ENCODE data around the gene TAMALIN.

DNA sequence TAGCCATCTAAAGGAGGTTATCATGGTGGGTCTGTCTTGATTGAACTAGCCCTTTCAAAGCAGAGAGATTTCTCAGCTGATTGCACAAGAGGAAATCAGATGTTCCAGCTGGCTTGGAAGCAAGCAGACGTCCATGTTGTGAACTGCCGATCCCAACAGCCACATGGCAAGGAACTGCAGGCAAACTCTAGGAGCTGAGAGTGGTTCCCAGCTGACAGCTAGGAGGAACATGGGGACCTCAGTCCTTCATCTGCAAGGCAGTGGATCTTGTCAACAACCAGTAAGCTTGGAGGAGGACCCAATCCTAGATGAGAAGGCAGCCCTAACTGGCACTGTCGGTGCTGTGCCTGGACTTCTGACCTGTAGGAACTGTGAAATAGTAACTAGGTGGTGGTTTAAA lies 47.5 kb upstream of the TAMALIN start:
- TF ChIP-seq SPI1 (IDR thresholded peaks at IDR 0.05; ENCODE audit: borderline replicate concordance, low read depth) (no peak), POLR2AphosphoS5 (IDR thresholded peaks at IDR 0.05; ENCODE audit: low read depth) (no peak)
- TF ChIP-seq, protein P1, sequence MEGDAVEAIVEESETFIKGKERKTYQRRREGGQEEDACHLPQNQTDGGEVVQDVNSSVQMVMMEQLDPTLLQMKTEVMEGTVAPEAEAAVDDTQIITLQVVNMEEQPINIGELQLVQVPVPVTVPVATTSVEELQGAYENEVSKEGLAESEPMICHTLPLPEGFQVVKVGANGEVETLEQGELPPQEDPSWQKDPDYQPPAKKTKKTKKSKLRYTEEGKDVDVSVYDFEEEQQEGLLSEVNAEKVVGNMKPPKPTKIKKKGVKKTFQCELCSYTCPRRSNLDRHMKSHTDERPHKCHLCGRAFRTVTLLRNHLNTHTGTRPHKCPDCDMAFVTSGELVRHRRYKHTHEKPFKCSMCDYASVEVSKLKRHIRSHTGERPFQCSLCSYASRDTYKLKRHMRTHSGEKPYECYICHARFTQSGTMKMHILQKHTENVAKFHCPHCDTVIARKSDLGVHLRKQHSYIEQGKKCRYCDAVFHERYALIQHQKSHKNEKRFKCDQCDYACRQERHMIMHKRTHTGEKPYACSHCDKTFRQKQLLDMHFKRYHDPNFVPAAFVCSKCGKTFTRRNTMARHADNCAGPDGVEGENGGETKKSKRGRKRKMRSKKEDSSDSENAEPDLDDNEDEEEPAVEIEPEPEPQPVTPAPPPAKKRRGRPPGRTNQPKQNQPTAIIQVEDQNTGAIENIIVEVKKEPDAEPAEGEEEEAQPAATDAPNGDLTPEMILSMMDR (IDR thresholded peaks at IDR 0.05; ENCODE audit: insufficient read depth, low read length) = no peak

Measured in HL-60 (cell line).